Measurements from ENCODE around the gene C1orf50.

C1orf50 gene

GRCh38 chr1:42739753-42740700 is 27.0 kb upstream of the C1orf50 start, which contains the start of gene CLDN19:
CLDN19 (minus strand) TSS chr1:42740236; CDS start chr1:42740063, 173 bp downstream.
- no peak for DNase-seq (ENCODE audit: low read depth)
- no peak within 1 kb of the TSS for H3K4me3 ChIP-seq (ENCODE audit: control insufficient read depth, low read depth, low read length)
- no peak for TF ChIP-seq CTCF (IDR thresholded peaks at IDR 0.05; ENCODE audit: control insufficient read depth, insufficient read depth, low read depth, low read length, missing control alignments)

GRCh38 chr1:42740851-42741580 is 26.0 kb upstream of the C1orf50 start:
- H3K4me3 ChIP-seq (ENCODE audit: control insufficient read depth, low read depth, low read length) = no peak overlapping the region
- no peak for TF ChIP-seq CTCF (IDR thresholded peaks at IDR 0.05; ENCODE audit: control insufficient read depth, insufficient read depth, low read depth, low read length, missing control alignments)
- no peak for DNase-seq (ENCODE audit: low read depth)

- no peak for DNase-seq (ENCODE audit: low read depth)
- H3K4me3 ChIP-seq (ENCODE audit: control insufficient read depth, low read depth, low read length) = no peak overlapping the region
- TF ChIP-seq CTCF (IDR thresholded peaks at IDR 0.05; ENCODE audit: control insufficient read depth, insufficient read depth, low read depth, low read length, missing control alignments) = no peak
Observed at GRCh38 chr1:42741706-42742105, 25.3 kb upstream of the C1orf50 start.

GRCh38 chr1:42742141-42742540 is 24.9 kb upstream of the C1orf50 start:
- no peak for TF ChIP-seq CTCF (IDR thresholded peaks at IDR 0.05; ENCODE audit: control insufficient read depth, insufficient read depth, low read depth, low read length, missing control alignments)

GRCh38 chr1:42742617-42743316 is 24.3 kb upstream of the C1orf50 start:
- TF ChIP-seq CTCF (IDR thresholded peaks at IDR 0.05; ENCODE audit: control insufficient read depth, insufficient read depth, low read depth, low read length, missing control alignments) = no peak
- no peak overlapping the region for H3K4me3 ChIP-seq (ENCODE audit: control insufficient read depth, low read depth, low read length)
- DNase-seq (ENCODE audit: low read depth) = no peak

More at GRCh38 chr1:42742141-42742540, 24.9 kb upstream of the C1orf50 start:
- H3K4me3 ChIP-seq (ENCODE audit: control insufficient read depth, low read depth, low read length) = no peak overlapping the region
- DNase-seq (ENCODE audit: low read depth) = no peak
